Chondrocyte (in vitro differentiated cells): ENCODE measurements around the gene MORN1. TPM values are rescaled to one million over a fixed set of nuclear protein-coding genes. Genes with fewer than 3 reads are reported as not detected.
A peak's percentile ranks its signal among the peaks of the same experiment; 100 is the strongest.
"Not testable (repeated sequence)": the region's sequence is repeated elsewhere in the genome, so short reads cannot be mapped to it uniquely, and the experiment has no call there.

Experiments
- DNase-seq: peaks from one replicate; pipeline ENCODE4 v3.0.0; 2021; ENCODE audit warnings: mixed read lengths, low spot score
- H3K27ac Mint-ChIP-seq: one replicate; pipeline ENCODE4 v1.8.0; 2021; ENCODE audit warnings: mild to moderate bottlenecking, moderate library complexity, mixed read lengths; ENCODE audit not compliant: unreplicated experiment
- H3K27me3 Mint-ChIP-seq: 2 replicates; pipeline ENCODE4 v1.8.0; 2021; ENCODE audit warnings: low read depth, mixed read lengths
- H3K36me3 Mint-ChIP-seq: 2 replicates; pipeline ENCODE4 v1.8.0; 2021; ENCODE audit warnings: low read depth, mixed read lengths
- H3K4me1 Mint-ChIP-seq: 2 replicates; pipeline ENCODE4 v1.8.0; 2021; ENCODE audit warnings: low read depth, mild to moderate bottlenecking, mixed read lengths
- H3K4me3 Mint-ChIP-seq: one replicate; pipeline ENCODE4 v1.8.0; 2021; ENCODE audit warnings: mild to moderate bottlenecking, moderate library complexity, mixed read lengths; ENCODE audit not compliant: unreplicated experiment
- H3K9me3 Mint-ChIP-seq: 2 replicates; pipeline ENCODE4 v1.8.0; 2021; ENCODE audit warnings: low read depth, mixed read lengths
- total RNA-seq: library from RNA; stranded (reverse); gene quantifications from 3 replicates; pipeline ENCODE4 v1.2.1, GENCODE V29; 2021
- TF ChIP-seq, protein P1 (sequence below): fragments of 200-600 bp; sonication (generic); IDR thresholded peaks from 2 replicates; pipeline ENCODE4 v1.5.0; 2021; ENCODE audit warnings: antibody characterized with exemption, mild to moderate bottlenecking, moderate library complexity

The MORN1 gene
- total RNA-seq, 1 donor from 2014 or later = 6.7 TPM

DNA sequence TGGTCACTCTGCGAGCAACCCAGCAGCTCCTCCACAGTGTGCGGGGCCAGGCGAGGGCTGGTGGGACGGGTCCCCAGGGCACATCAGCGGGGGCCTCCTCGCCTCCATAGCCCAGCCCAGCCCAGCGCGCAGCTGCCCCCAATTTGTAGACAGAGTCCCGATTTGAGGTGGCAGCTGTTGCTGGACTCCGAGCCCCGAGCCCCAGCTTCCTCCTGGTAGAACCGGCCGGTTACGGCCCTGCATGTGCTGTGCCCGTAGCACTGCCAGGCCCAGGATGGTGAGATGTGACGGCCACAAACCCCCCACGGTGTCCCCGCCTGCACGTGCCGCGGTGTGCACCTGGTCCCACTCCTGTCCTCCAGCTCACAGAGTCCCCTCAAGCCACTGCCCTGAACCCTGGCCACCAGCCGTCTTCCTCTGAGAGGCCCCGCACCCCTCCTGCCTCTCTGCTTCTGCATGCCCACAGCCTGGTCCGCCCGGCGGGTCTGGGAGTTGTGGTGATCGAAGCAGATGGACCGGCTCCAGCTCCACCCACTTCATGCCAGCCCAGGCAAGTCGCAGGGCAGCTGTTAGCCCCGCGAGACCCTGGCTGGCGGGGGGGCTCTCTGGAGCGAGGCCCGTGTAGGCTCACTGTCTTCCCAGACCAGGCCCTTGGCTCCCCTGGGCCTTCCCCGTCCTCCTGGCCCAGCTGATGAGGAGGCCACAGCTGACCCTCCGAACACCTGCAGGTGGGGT, 55.5 kb downstream of the MORN1 start:
- no peaks in the 10 kb centered on the region for H3K27me3 Mint-ChIP-seq
- DNase-seq = no peak
- TF ChIP-seq, protein P1, sequence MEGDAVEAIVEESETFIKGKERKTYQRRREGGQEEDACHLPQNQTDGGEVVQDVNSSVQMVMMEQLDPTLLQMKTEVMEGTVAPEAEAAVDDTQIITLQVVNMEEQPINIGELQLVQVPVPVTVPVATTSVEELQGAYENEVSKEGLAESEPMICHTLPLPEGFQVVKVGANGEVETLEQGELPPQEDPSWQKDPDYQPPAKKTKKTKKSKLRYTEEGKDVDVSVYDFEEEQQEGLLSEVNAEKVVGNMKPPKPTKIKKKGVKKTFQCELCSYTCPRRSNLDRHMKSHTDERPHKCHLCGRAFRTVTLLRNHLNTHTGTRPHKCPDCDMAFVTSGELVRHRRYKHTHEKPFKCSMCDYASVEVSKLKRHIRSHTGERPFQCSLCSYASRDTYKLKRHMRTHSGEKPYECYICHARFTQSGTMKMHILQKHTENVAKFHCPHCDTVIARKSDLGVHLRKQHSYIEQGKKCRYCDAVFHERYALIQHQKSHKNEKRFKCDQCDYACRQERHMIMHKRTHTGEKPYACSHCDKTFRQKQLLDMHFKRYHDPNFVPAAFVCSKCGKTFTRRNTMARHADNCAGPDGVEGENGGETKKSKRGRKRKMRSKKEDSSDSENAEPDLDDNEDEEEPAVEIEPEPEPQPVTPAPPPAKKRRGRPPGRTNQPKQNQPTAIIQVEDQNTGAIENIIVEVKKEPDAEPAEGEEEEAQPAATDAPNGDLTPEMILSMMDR = no peak
- H3K36me3 Mint-ChIP-seq = no peaks in the 10 kb centered on the region
- no peak overlapping the region for H3K27ac Mint-ChIP-seq
- H3K4me1 Mint-ChIP-seq = peaks cover 19% of the 10 kb centered on the region
- no peak overlapping the region for H3K4me3 Mint-ChIP-seq
- H3K9me3 Mint-ChIP-seq = no peaks in the 10 kb centered on the region

GRCh38 chr1:2334883-2335534, 56.3 kb downstream of the MORN1 start:
- TF ChIP-seq, protein P1 = no peak
- peaks cover 27% of the 10 kb centered on the region for H3K4me1 Mint-ChIP-seq
- no peaks in the 10 kb centered on the region for H3K27me3 Mint-ChIP-seq
- DNase-seq = no peak
- no peaks in the 10 kb centered on the region for H3K9me3 Mint-ChIP-seq
- peak overlapping the region; percentile 49 for H3K27ac Mint-ChIP-seq
- no peaks in the 10 kb centered on the region for H3K36me3 Mint-ChIP-seq
- no peak overlapping the region for H3K4me3 Mint-ChIP-seq

- no peak overlapping the region for H3K4me3 Mint-ChIP-seq
- H3K4me1 Mint-ChIP-seq = peaks cover 27% of the 10 kb centered on the region
- TF ChIP-seq, protein P1 = no peak
- no peaks in the 10 kb centered on the region for H3K27me3 Mint-ChIP-seq
- peak overlapping the region; percentile 49 for H3K27ac Mint-ChIP-seq
- DNase-seq = no peak
- no peaks in the 10 kb centered on the region for H3K9me3 Mint-ChIP-seq
- no peaks in the 10 kb centered on the region for H3K36me3 Mint-ChIP-seq
Observed at GRCh38 chr1:2334366-2334765, 57.0 kb downstream of the MORN1 start.

- H3K27ac Mint-ChIP-seq, H3K4me3 Mint-ChIP-seq, H3K36me3 Mint-ChIP-seq, DNase-seq, H3K9me3 Mint-ChIP-seq, H3K27me3 Mint-ChIP-seq: not testable (repeated sequence)
- H3K4me1 Mint-ChIP-seq = peaks cover 32% of the 10 kb centered on the region
Observed at GRCh38 chr1:2331580-2331979, 59.8 kb downstream of the MORN1 start.

- Mint-ChIP-seq H3K4me1 (peaks cover 32% of the 10 kb centered on the region), H3K9me3 (no peaks in the 10 kb centered on the region), H3K27me3 (no peaks in the 10 kb centered on the region), H3K4me3 (no peak overlapping the region), H3K36me3 (no peaks in the 10 kb centered on the region), H3K27ac (peak overlapping the region; percentile 91)
- no peak for DNase-seq
- TF ChIP-seq, protein P1 = no peak
Observed at GRCh38 chr1:2331200-2331544, 60.2 kb downstream of the MORN1 start.
